ENCODE measurements around the gene PLEKHA1.

PLEKHA1 gene

DNA sequence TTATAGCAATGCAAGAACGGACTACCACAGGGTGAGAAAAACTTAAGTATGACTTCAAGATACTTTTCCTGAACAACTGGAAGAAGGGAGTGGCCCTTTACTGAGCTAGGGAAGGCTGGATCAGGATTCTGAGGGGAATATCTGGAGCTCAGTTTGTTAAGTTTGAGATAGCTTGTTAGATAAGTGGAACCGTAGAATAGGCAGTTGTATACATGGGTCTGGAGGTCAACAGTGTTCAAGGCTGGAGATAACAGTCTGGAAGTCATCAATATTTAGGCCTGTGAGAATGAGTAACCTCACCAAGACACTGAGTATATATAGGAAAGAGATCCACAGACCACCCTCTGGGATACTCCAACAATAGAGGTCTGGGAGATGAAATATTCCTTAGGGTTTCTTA lies 7.2 kb downstream of the PLEKHA1 start:
- no peak for TF ChIP-seq GABPA (IDR thresholded peaks at IDR 0.05; ENCODE audit: low read depth)
- TF ChIP-seq SPI1 (IDR thresholded peaks at IDR 0.05; ENCODE audit: borderline replicate concordance, low read depth): no peak
- no peak for TF ChIP-seq POLR2AphosphoS5 (IDR thresholded peaks at IDR 0.05; ENCODE audit: low read depth)
- TF ChIP-seq, protein P1, sequence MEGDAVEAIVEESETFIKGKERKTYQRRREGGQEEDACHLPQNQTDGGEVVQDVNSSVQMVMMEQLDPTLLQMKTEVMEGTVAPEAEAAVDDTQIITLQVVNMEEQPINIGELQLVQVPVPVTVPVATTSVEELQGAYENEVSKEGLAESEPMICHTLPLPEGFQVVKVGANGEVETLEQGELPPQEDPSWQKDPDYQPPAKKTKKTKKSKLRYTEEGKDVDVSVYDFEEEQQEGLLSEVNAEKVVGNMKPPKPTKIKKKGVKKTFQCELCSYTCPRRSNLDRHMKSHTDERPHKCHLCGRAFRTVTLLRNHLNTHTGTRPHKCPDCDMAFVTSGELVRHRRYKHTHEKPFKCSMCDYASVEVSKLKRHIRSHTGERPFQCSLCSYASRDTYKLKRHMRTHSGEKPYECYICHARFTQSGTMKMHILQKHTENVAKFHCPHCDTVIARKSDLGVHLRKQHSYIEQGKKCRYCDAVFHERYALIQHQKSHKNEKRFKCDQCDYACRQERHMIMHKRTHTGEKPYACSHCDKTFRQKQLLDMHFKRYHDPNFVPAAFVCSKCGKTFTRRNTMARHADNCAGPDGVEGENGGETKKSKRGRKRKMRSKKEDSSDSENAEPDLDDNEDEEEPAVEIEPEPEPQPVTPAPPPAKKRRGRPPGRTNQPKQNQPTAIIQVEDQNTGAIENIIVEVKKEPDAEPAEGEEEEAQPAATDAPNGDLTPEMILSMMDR (IDR thresholded peaks at IDR 0.05; ENCODE audit: insufficient read depth, low read length): no peak
- TF ChIP-seq, protein P2, sequence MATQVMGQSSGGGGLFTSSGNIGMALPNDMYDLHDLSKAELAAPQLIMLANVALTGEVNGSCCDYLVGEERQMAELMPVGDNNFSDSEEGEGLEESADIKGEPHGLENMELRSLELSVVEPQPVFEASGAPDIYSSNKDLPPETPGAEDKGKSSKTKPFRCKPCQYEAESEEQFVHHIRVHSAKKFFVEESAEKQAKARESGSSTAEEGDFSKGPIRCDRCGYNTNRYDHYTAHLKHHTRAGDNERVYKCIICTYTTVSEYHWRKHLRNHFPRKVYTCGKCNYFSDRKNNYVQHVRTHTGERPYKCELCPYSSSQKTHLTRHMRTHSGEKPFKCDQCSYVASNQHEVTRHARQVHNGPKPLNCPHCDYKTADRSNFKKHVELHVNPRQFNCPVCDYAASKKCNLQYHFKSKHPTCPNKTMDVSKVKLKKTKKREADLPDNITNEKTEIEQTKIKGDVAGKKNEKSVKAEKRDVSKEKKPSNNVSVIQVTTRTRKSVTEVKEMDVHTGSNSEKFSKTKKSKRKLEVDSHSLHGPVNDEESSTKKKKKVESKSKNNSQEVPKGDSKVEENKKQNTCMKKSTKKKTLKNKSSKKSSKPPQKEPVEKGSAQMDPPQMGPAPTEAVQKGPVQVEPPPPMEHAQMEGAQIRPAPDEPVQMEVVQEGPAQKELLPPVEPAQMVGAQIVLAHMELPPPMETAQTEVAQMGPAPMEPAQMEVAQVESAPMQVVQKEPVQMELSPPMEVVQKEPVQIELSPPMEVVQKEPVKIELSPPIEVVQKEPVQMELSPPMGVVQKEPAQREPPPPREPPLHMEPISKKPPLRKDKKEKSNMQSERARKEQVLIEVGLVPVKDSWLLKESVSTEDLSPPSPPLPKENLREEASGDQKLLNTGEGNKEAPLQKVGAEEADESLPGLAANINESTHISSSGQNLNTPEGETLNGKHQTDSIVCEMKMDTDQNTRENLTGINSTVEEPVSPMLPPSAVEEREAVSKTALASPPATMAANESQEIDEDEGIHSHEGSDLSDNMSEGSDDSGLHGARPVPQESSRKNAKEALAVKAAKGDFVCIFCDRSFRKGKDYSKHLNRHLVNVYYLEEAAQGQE (IDR thresholded peaks at IDR 0.05; ENCODE audit: insufficient replicate concordance, low read depth): no peak
- H3K4me3 ChIP-seq (replicated peaks; ENCODE audit: insufficient read depth, low read length): no peak overlapping the region
- H3K27me3 ChIP-seq (ENCODE audit: insufficient read depth, poor library complexity, severe bottlenecking): no peaks in the 10 kb centered on the region
- no peak overlapping the region for H3K27ac ChIP-seq (replicated peaks)
- DNase-seq (ENCODE audit: low read depth in 1 of 2, low spot score in 1 of 2): no peak

DNA sequence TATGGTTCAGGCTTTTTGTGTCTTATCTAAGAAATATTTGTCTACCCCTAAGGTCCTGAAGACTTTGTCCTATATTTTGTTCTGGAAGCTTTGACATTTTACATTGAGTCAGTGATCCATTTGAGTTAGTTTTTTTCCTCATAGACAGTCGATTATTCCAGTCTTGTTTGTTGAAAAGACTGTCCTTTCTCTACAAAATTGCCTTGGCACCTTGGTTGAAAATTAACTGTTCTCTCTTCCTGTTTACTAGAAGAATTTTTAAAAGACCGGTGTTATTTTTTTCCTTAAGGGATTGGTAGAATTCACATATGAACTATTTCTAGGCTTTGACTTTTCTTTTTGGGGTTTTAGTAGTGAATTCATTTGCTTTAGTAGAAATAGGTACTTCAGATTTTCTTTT lies 12.0 kb downstream of the PLEKHA1 start:
- Histone ChIP-seq H3K27ac (replicated peaks) (no peak overlapping the region), H3K4me3 (replicated peaks; ENCODE audit: insufficient read depth, low read length) (no peak overlapping the region), H3K27me3 (ENCODE audit: insufficient read depth, poor library complexity, severe bottlenecking) (no peaks in the 10 kb centered on the region)
- TF ChIP-seq, protein P2 (IDR thresholded peaks at IDR 0.05; ENCODE audit: insufficient replicate concordance, low read depth): no peak
- TF ChIP-seq, protein P1 (IDR thresholded peaks at IDR 0.05; ENCODE audit: insufficient read depth, low read length): no peak
- TF ChIP-seq POLR2AphosphoS5 (IDR thresholded peaks at IDR 0.05; ENCODE audit: low read depth) (no peak), SPI1 (IDR thresholded peaks at IDR 0.05; ENCODE audit: borderline replicate concordance, low read depth) (no peak), GABPA (IDR thresholded peaks at IDR 0.05; ENCODE audit: low read depth) (no peak)
- DNase-seq (ENCODE audit: low read depth in 1 of 2, low spot score in 1 of 2): no peak

DNA sequence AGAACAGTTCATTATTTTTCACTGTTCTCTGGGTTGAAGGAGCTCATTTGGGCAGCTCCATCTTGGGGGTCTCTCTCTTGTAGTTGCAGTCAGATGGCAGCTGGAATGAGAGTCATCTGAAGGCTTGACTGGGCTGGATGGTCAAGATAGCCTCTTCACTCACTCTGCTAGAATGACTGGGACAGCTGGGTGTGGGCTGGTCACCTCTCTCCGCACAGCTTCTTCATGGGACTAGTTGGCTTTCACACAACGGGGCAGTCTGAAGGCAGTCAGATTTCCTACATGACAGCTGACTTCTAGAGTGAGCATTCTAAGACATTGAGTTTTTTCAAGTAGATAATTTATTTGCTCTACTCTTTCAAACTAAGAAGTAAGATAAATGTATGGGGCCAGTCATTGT lies 13.1 kb downstream of the PLEKHA1 start:
- TF ChIP-seq, protein P1 (IDR thresholded peaks at IDR 0.05; ENCODE audit: insufficient read depth, low read length): no peak
- TF ChIP-seq GABPA (IDR thresholded peaks at IDR 0.05; ENCODE audit: low read depth) (no peak), POLR2AphosphoS5 (IDR thresholded peaks at IDR 0.05; ENCODE audit: low read depth) (no peak), SPI1 (IDR thresholded peaks at IDR 0.05; ENCODE audit: borderline replicate concordance, low read depth) (no peak)
- TF ChIP-seq, protein P2 (IDR thresholded peaks at IDR 0.05; ENCODE audit: insufficient replicate concordance, low read depth): no peak
- no peak overlapping the region for H3K4me3 ChIP-seq (replicated peaks; ENCODE audit: insufficient read depth, low read length)
- no peaks in the 10 kb centered on the region for H3K27me3 ChIP-seq (ENCODE audit: insufficient read depth, poor library complexity, severe bottlenecking)
- no peak for DNase-seq (ENCODE audit: low read depth in 1 of 2, low spot score in 1 of 2)
- H3K27ac ChIP-seq (replicated peaks): no peak overlapping the region

All from HL-60 (cell line).